CD4-positive, alpha-beta T cell treated with Interleukin-15 for 1 hour (primary cell): ENCODE results near the gene EFTUD2.

Experiments
- DNase-seq: peaks from one replicate; pipeline ENCODE4 v3.0.0-alpha.2; 2020

Gene EFTUD2

GRCh38 chr17:44887016-44887415, 12.2 kb downstream of the EFTUD2 start:
- DNase-seq: no peak

GRCh38 chr17:44884941-44885340, 14.3 kb downstream of the EFTUD2 start:
- no peak for DNase-seq

GRCh38 chr17:44881145-44881544, 18.1 kb downstream of the EFTUD2 start:
- no peak for DNase-seq

GRCh38 chr17:44880062-44880461, 19.2 kb downstream of the EFTUD2 start:
- no peak for DNase-seq

GRCh38 chr17:44879376-44879775, 19.9 kb downstream of the EFTUD2 start:
- DNase-seq: no peak

- DNase-seq: no peak
Observed at GRCh38 chr17:44878627-44879221, 20.5 kb downstream of the EFTUD2 start.

- no peak for DNase-seq
Observed at GRCh38 chr17:44877121-44877520, 22.1 kb downstream of the EFTUD2 start.

- no peak for DNase-seq
Observed at GRCh38 chr17:44875761-44876160, 23.5 kb downstream of the EFTUD2 start.

- DNase-seq: no peak
Observed at GRCh38 chr17:44872131-44872768, 27.0 kb downstream of the EFTUD2 start.

- no peak for DNase-seq
Observed at GRCh38 chr17:44871556-44871955, 27.7 kb downstream of the EFTUD2 start.

GRCh38 chr17:44867841-44868240, 31.4 kb downstream of the EFTUD2 start:
- DNase-seq: no peak

GRCh38 chr17:44865931-44866330, 33.3 kb downstream of the EFTUD2 start:
- no peak for DNase-seq

- DNase-seq: peak; percentile 66
Observed at GRCh38 chr17:44865231-44865660, 34.0 kb downstream of the EFTUD2 start.

- no peak for DNase-seq
Observed at GRCh38 chr17:44864831-44865230, 34.4 kb downstream of the EFTUD2 start.

- DNase-seq: no peak
Observed at GRCh38 chr17:44863061-44863918, 36.0 kb downstream of the EFTUD2 start.

- DNase-seq: no peak
Observed at GRCh38 chr17:44862278-44862914, 36.8 kb downstream of the EFTUD2 start.

GRCh38 chr17:44859701-44860100, 39.5 kb downstream of the EFTUD2 start:
- DNase-seq: no peak

- DNase-seq: no peak
Observed at GRCh38 chr17:44854192-44854591, 45.1 kb downstream of the EFTUD2 start.

- no peak for DNase-seq
Observed at GRCh38 chr17:44850612-44851011, 48.6 kb downstream of the EFTUD2 start.

- DNase-seq: no peak
Observed at GRCh38 chr17:44850025-44850424, 49.2 kb downstream of the EFTUD2 start.

GRCh38 chr17:44848961-44849489, 50.2 kb downstream of the EFTUD2 start:
- no peak for DNase-seq

- no peak for DNase-seq
Observed at GRCh38 chr17:44848257-44848795, 50.9 kb downstream of the EFTUD2 start.

- DNase-seq: no peak
Observed at GRCh38 chr17:44847586-44847985, 51.7 kb downstream of the EFTUD2 start, which contains the start of gene HIGD1B. TSS of gene HIGD1B (plus strand) at chr17:44847883. CDS start at chr17:44848153, 270 bp downstream.
